Sigmoid colon (tissue), 7 donors: Measurements from ENCODE around the gene TBC1D1. TPM values are rescaled to one million over a fixed set of nuclear protein-coding genes. Genes with fewer than 3 reads are reported as not detected.

Experiments used
- DNase-seq: peaks from one replicate; pipeline ENCODE4 v3.0.0-alpha.2; 2019
- H3K27ac ChIP-seq, 4 donors: fragments of 200-600 bp; sonication (generic); one replicate each; pipeline ENCODE4 v1.5.1; 2016 to 2019; ENCODE audit warnings: mild to moderate bottlenecking in 1 of 4
- H3K27me3 ChIP-seq, 3 donors: fragments of 200-600 bp; sonication (generic); one replicate each; pipeline ENCODE4 v1.5.1; 2019; ENCODE audit warnings: mild to moderate bottlenecking in 1 of 3
- H3K36me3 ChIP-seq, 4 donors: fragments of 200-600 bp; sonication (generic); one replicate each; pipeline ENCODE4 v1.5.1; 2016 to 2019
- H3K4me1 ChIP-seq, 4 donors: fragments of 200-600 bp; sonication (generic); one replicate each; pipeline ENCODE4 v1.5.1; 2017 to 2019
- H3K4me3 ChIP-seq, 4 donors: fragments of 200-600 bp; sonication (generic); one replicate each; pipeline ENCODE4 v1.5.1; 2017 to 2019; ENCODE audit warnings: mild to moderate bottlenecking in 2 of 4, moderate library complexity in 1 of 4
- H3K9me3 ChIP-seq, 4 donors: fragments of 200-600 bp in 3 of 4; sonication (generic) in 3 of 4; one replicate each; pipeline versions ENCODE4 v1.5.1 to v1.6.1; 2013 to 2019
- CTCF ChIP-seq, 4 experiments: fragments of 450-650 bp in 3 of 4; fragments of 200-600 bp in 1 of 4; IDR thresholded peaks; one replicate each; pipeline ENCODE4 v1.5.1; 2016 to 2019; ENCODE audit warnings: antibody characterized with exemption in 4 of 4, mild to moderate bottlenecking in 3 of 4, moderate library complexity in 2 of 4
- EP300 ChIP-seq, 4 donors: sonication (generic); formaldehyde crosslinking; IDR thresholded peaks; one replicate each; pipeline ENCODE4 v1.6.1; 2017; ENCODE audit warnings: antibody characterized with exemption in 4 of 4
- POLR2A ChIP-seq, 2 donors: fragments of 450-650 bp; IDR thresholded peaks; one replicate each; pipeline ENCODE4 v1.6.1; 2016; ENCODE audit warnings: antibody characterized with exemption in 2 of 2, mild to moderate bottlenecking in 2 of 2, moderate library complexity in 2 of 2
- POLR2AphosphoS5 ChIP-seq, 4 donors: sonication (generic); formaldehyde crosslinking; IDR thresholded peaks; one replicate each; pipeline ENCODE4 v1.6.1; 2017; ENCODE audit warnings: antibody characterized with exemption in 4 of 4
- WGBS, 2 donors: extraction: QIAGEN DNeasy Blood & Tissue Kit; methylation state at CpG; one replicate each; pipeline ENCODE4 v1.1.7; 2013; 5-methylcytosine and 5-hydroxymethylcytosine counted together
- intact Hi-C: fragments of 100-400 bp; cut with DNase I; formaldehyde crosslinking; loops from one replicate; pipeline ENCODE4 v1.15.1; 2023
- polyA plus RNA-seq, 3 donors: library from polyadenylated mRNA; stranded (reverse); fragments of 200-250 nt; gene quantifications; one replicate each; pipeline ENCODE4 v1.2.3, GENCODE V29; 2013
- total RNA-seq, 4 donors: library from RNA; depleted of rRNA; stranded (reverse); fragments of >200 nt; gene quantifications; one replicate each; pipeline ENCODE4 v1.1.0, GENCODE V29; 2016
- donor health status: healthy with polysubstance abuse.
- donor health status: Bipolar disorder and iron deficiency.
- donor health status: healthy.

TBC1D1 gene
- total and polyA plus RNA-seq, 7 donors: 31.2 to 450 (median 253) TPM

DNA sequence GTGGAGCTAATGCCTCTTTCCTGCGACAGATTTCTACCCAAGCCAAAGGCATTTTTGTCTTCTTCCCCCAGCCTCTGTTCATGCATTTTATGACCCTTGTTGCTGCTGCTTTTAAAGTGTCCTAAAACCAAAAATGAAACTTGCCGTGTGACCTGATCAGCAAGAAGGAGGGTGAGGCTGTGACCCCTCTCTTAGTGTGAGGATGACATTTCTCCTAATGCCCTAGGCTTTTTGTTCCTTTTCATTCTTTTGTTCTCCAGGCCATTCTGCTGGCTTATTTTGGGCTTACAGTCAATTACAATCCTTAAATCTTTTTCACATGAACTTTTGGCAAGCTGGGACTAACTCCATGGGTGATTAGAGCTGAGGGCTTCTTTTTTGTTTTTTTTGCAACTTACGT lies 103.7 kb downstream of the TBC1D1 start:
- Histone ChIP-seq H3K4me1 (peaks cover 0 to 92% (median 80%) of the 10 kb centered on the region in 4 donors), H3K36me3 (no peaks in the 10 kb centered on the region), H3K27ac (peak overlapping the region; percentile 58 to 98 (median 72)), H3K9me3 (no peaks in the 10 kb centered on the region), H3K27me3 (no peaks in the 10 kb centered on the region), H3K4me3 (no peak overlapping the region)
- intact Hi-C loops: no loop called here
- no peak for DNase-seq
- no peak for TF ChIP-seq POLR2A (IDR thresholded peaks at IDR 0.05)
- no peak for TF ChIP-seq EP300 (IDR thresholded peaks at IDR 0.05)
- TF ChIP-seq CTCF (IDR thresholded peaks at IDR 0.05): no peak
- TF ChIP-seq POLR2AphosphoS5 (IDR thresholded peaks at IDR 0.05): no peak
- WGBS, 2 donors: 34 to 59% methylated on average over 3 of the region's 3 CpGs

GRCh38 chr4:37995299-37995821 lies 104.5 kb downstream of the TBC1D1 start:
- no peaks in the 10 kb centered on the region for H3K36me3 ChIP-seq
- WGBS, 2 donors: 91 to 92% methylated on average over 5 of the region's 5 CpGs
- no peaks in the 10 kb centered on the region for H3K27me3 ChIP-seq
- no peak for DNase-seq
- H3K4me1 ChIP-seq: peaks cover 0 to 88% (median 79%) of the 10 kb centered on the region in 4 donors
- H3K9me3 ChIP-seq: no peaks in the 10 kb centered on the region
- intact Hi-C loops: no loop called here
- TF ChIP-seq EP300 (IDR thresholded peaks at IDR 0.05): no peak
- TF ChIP-seq POLR2A (IDR thresholded peaks at IDR 0.05): no peak
- TF ChIP-seq CTCF (IDR thresholded peaks at IDR 0.05): no peak
- TF ChIP-seq POLR2AphosphoS5 (IDR thresholded peaks at IDR 0.05): no peak
- no peak overlapping the region for H3K4me3 ChIP-seq
- peak overlapping the region; percentile 58 to 98 (median 72) for H3K27ac ChIP-seq

- peaks cover 0 to 88% (median 73%) of the 10 kb centered on the region in 4 donors for H3K4me1 ChIP-seq
- H3K36me3 ChIP-seq: no peaks in the 10 kb centered on the region
- no peaks in the 10 kb centered on the region for H3K9me3 ChIP-seq
- TF ChIP-seq EP300 (IDR thresholded peaks at IDR 0.05) (no peak), CTCF (IDR thresholded peaks at IDR 0.05) (no peak), POLR2A (IDR thresholded peaks at IDR 0.05) (no peak), POLR2AphosphoS5 (IDR thresholded peaks at IDR 0.05) (no peak)
- WGBS, 2 donors: 31 to 75% methylated on average over 7 of the region's 7 CpGs
- no peak for DNase-seq
- intact Hi-C loops: no loop called here
- peak overlapping the region; percentile 58 to 98 (median 72) for H3K27ac ChIP-seq
- no peak overlapping the region for H3K4me3 ChIP-seq
- H3K27me3 ChIP-seq: no peaks in the 10 kb centered on the region
These were observed 105.3 kb downstream of the TBC1D1 start for GRCh38 chr4:37995981-37996775.

DNA sequence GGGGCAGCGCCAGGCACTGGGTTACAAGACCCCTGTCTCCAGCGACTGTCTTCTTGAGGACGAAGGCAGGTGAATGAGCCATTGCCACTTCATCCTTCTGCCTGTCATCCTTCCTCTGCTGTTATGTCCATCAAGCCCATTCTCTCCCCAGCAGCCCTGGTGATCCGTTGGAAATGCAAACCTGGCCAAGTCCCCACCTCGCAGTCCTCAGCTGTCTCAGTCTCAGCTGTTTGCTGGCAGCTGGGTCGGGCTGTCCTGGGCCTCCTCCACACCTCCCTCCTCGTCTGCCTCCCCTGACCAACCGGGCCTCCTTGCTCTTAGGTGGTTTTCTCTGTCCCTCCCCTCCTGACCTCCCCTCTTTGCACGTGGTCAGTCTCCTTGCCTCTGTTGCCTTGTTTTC lies 107.3 kb downstream of the TBC1D1 start:
- H3K4me1 ChIP-seq: peaks cover 0 to 97% (median 82%) of the 10 kb centered on the region in 4 donors

More for the DNA sequence above, 107.3 kb downstream of the TBC1D1 start:
- intact Hi-C loops: no loop called here
- DNase-seq: no peak
- TF ChIP-seq EP300 (IDR thresholded peaks at IDR 0.05): no peak
- no peak for TF ChIP-seq POLR2A (IDR thresholded peaks at IDR 0.05)
- TF ChIP-seq CTCF (IDR thresholded peaks at IDR 0.05): no peak
- no peak for TF ChIP-seq POLR2AphosphoS5 (IDR thresholded peaks at IDR 0.05)
- Histone ChIP-seq H3K4me3 (no peak overlapping the region), H3K36me3 (no peaks in the 10 kb centered on the region), H3K27ac (peak overlapping the region in 3 of 4 donors; percentile 63 to 98 (median 80)), H3K27me3 (no peaks in the 10 kb centered on the region), H3K9me3 (no peaks in the 10 kb centered on the region)
- 79 to 86% methylated on average over 9 of the region's 9 CpGs for WGBS, 2 donors
